Measurements from ENCODE around the gene ADH5.

DNA sequence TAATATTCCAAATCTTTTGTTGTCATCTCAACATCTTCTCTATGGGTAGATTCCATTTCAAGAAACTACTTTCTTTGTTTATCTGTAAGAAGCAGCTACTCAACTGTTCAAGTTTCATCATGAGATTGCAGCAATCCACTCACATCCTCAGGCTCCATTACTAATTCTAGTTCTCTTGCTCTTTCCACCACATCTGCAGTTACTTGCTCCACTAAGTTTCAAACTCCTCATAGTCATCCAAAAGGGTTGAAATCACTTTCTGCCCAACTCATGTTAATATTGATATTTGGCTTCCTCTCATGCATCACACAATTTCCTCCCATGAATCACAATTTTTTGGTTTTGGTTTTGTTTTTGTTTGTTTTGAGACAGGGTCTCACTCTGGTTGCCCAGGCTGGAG lies 35.7 kb downstream of the ADH5 start:
- TF ChIP-seq BHLHE40 (IDR thresholded peaks at IDR 0.05; ENCODE audit: borderline replicate concordance) (no peak), SP1 (IDR thresholded peaks at IDR 0.05) (no peak), SUZ12 (IDR thresholded peaks at IDR 0.05) (no peak), ARNT (IDR thresholded peaks at IDR 0.05) (no peak), FOXM1 (IDR thresholded peaks at IDR 0.05; ENCODE audit: borderline replicate concordance) (no peak), HDGF (IDR thresholded peaks at IDR 0.05; ENCODE audit: borderline replicate concordance) (no peak), ZNF384 (IDR thresholded peaks at IDR 0.05) (no peak), TARDBP (IDR thresholded peaks at IDR 0.05) (no peak), ELF4 (IDR thresholded peaks at IDR 0.05) (no peak), LEF1 (IDR thresholded peaks at IDR 0.05; ENCODE audit: borderline replicate concordance) (no peak), FOXA1 (IDR thresholded peaks at IDR 0.05) (no peak)
- TF ChIP-seq, protein P1, sequence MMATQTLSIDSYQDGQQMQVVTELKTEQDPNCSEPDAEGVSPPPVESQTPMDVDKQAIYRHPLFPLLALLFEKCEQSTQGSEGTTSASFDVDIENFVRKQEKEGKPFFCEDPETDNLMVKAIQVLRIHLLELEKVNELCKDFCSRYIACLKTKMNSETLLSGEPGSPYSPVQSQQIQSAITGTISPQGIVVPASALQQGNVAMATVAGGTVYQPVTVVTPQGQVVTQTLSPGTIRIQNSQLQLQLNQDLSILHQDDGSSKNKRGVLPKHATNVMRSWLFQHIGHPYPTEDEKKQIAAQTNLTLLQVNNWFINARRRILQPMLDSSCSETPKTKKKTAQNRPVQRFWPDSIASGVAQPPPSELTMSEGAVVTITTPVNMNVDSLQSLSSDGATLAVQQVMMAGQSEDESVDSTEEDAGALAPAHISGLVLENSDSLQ (IDR thresholded peaks at IDR 0.05) = no peak
